Sigmoid colon (tissue), 7 donors: ENCODE results near the gene CUL4A. TPM values are rescaled to one million over a fixed set of nuclear protein-coding genes. Genes with fewer than 3 reads are reported as not detected.
"Not testable (repeated sequence)": the region's sequence is repeated elsewhere in the genome, so short reads cannot be mapped to it uniquely, and the experiment has no call there.

Source experiments
- DNase-seq: peaks from one replicate; pipeline ENCODE4 v3.0.0-alpha.2; 2019
- H3K27ac ChIP-seq, 4 donors: fragments of 200-600 bp; sonication (generic); one replicate each; pipeline ENCODE4 v1.5.1; 2016 to 2019; ENCODE audit warnings: mild to moderate bottlenecking in 1 of 4
- H3K27me3 ChIP-seq, 3 donors: fragments of 200-600 bp; sonication (generic); one replicate each; pipeline ENCODE4 v1.5.1; 2019; ENCODE audit warnings: mild to moderate bottlenecking in 1 of 3
- H3K36me3 ChIP-seq, 4 donors: fragments of 200-600 bp; sonication (generic); one replicate each; pipeline ENCODE4 v1.5.1; 2016 to 2019
- H3K4me1 ChIP-seq, 4 donors: fragments of 200-600 bp; sonication (generic); one replicate each; pipeline ENCODE4 v1.5.1; 2017 to 2019
- H3K4me3 ChIP-seq, 4 donors: fragments of 200-600 bp; sonication (generic); one replicate each; pipeline ENCODE4 v1.5.1; 2017 to 2019; ENCODE audit warnings: mild to moderate bottlenecking in 2 of 4, moderate library complexity in 1 of 4
- H3K9me3 ChIP-seq, 4 donors: fragments of 200-600 bp in 3 of 4; sonication (generic) in 3 of 4; one replicate each; pipeline versions ENCODE4 v1.5.1 to v1.6.1; 2013 to 2019
- EP300 ChIP-seq, 4 donors: sonication (generic); formaldehyde crosslinking; IDR thresholded peaks; one replicate each; pipeline ENCODE4 v1.6.1; 2017; ENCODE audit warnings: antibody characterized with exemption in 4 of 4
- POLR2A ChIP-seq, 2 donors: fragments of 450-650 bp; IDR thresholded peaks; one replicate each; pipeline ENCODE4 v1.6.1; 2016; ENCODE audit warnings: antibody characterized with exemption in 2 of 2, mild to moderate bottlenecking in 2 of 2, moderate library complexity in 2 of 2
- POLR2AphosphoS5 ChIP-seq, 4 donors: sonication (generic); formaldehyde crosslinking; IDR thresholded peaks; one replicate each; pipeline ENCODE4 v1.6.1; 2017; ENCODE audit warnings: antibody characterized with exemption in 4 of 4
- WGBS, 2 donors: extraction: QIAGEN DNeasy Blood & Tissue Kit; methylation state at CpG; one replicate each; pipeline ENCODE4 v1.1.7; 2013; 5-methylcytosine and 5-hydroxymethylcytosine counted together
- intact Hi-C: fragments of 100-400 bp; cut with DNase I; formaldehyde crosslinking; loops from one replicate; pipeline ENCODE4 v1.15.1; 2023
- polyA plus RNA-seq, 3 donors: library from polyadenylated mRNA; stranded (reverse); fragments of 200-250 nt; gene quantifications; one replicate each; pipeline ENCODE4 v1.2.3, GENCODE V29; 2013
- total RNA-seq, 4 donors: library from RNA; depleted of rRNA; stranded (reverse); fragments of >200 nt; gene quantifications; one replicate each; pipeline ENCODE4 v1.1.0, GENCODE V29; 2016
- TF ChIP-seq, protein P1 (sequence below), 4 experiments: fragments of 450-650 bp in 3 of 4; fragments of 200-600 bp in 1 of 4; IDR thresholded peaks; one replicate each; pipeline ENCODE4 v1.5.1; 2016 to 2019; ENCODE audit warnings: antibody characterized with exemption in 4 of 4, mild to moderate bottlenecking in 3 of 4, moderate library complexity in 2 of 4
- donor health status: healthy with polysubstance abuse.
- donor health status: Bipolar disorder and iron deficiency.
- donor health status: healthy.

CUL4A gene
- total and polyA plus RNA-seq, 7 donors, result 22.2 to 115 (median 72.6) TPM

GRCh38 chr13:113238536-113238935, 29.1 kb downstream of the CUL4A start:
- no peak overlapping the region for H3K4me3 ChIP-seq
- peaks cover 10 to 93% (median 35%) of the 10 kb centered on the region in 4 donors for H3K36me3 ChIP-seq
- DNase-seq, result no peak
- no peaks in the 10 kb centered on the region for H3K9me3 ChIP-seq
- no peaks in the 10 kb centered on the region for H3K4me1 ChIP-seq
- no peak for TF ChIP-seq POLR2AphosphoS5 (IDR thresholded peaks at IDR 0.05)
- TF ChIP-seq, protein P1, sequence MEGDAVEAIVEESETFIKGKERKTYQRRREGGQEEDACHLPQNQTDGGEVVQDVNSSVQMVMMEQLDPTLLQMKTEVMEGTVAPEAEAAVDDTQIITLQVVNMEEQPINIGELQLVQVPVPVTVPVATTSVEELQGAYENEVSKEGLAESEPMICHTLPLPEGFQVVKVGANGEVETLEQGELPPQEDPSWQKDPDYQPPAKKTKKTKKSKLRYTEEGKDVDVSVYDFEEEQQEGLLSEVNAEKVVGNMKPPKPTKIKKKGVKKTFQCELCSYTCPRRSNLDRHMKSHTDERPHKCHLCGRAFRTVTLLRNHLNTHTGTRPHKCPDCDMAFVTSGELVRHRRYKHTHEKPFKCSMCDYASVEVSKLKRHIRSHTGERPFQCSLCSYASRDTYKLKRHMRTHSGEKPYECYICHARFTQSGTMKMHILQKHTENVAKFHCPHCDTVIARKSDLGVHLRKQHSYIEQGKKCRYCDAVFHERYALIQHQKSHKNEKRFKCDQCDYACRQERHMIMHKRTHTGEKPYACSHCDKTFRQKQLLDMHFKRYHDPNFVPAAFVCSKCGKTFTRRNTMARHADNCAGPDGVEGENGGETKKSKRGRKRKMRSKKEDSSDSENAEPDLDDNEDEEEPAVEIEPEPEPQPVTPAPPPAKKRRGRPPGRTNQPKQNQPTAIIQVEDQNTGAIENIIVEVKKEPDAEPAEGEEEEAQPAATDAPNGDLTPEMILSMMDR (IDR thresholded peaks at IDR 0.05), result no peak
- no peak for TF ChIP-seq EP300 (IDR thresholded peaks at IDR 0.05)
- no peak for TF ChIP-seq POLR2A (IDR thresholded peaks at IDR 0.05)
- intact Hi-C loops, result no loop called here
- no peak overlapping the region for H3K27ac ChIP-seq
- H3K27me3 ChIP-seq, result no peaks in the 10 kb centered on the region
- 85 to 87% methylated on average over 4 of the region's 4 CpGs for WGBS, 2 donors

DNA sequence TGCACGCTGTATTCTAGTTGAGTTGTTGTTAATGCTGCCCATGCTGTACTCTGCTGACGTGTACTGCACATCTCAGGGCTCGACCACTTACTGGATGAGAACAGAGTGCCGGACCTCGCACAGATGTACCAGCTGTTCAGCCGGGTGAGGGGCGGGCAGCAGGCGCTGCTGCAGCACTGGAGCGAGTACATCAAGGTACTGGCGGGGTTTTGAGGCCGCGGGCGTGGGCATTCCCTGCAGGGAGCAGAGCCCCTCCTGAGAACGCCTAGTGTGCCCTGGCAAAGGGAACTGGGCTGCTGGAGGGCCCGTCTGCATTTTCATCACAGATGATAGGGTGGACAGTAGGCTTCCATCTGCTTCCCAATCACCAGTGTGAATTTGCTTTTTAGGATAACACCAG, 29.9 kb downstream of the CUL4A start:
- WGBS, 2 donors, result 92 to 93% methylated on average over 15 of the region's 15 CpGs
- H3K36me3 ChIP-seq, result peaks cover 14 to 93% (median 41%) of the 10 kb centered on the region in 4 donors

DNA sequence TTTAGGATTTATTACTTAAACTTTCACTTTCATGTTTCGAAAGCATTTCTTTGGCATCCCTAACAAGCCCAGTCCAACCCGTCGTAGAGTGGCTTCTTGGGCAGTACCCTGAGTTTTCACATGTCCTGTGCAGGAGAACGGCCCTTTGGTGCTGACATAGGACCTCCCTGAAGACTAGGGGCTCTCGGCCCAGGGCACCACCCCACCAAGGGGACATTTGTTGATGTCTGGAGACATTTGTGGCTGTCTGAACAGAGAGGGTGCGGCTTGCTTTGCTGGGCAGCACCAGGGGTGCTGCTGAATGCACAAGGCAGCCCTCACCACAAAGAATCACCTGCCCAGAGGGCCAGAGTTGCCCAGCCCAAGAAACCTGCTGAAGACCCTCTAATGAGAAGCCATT, 30.6 kb downstream of the CUL4A start:
- H3K4me1 ChIP-seq, result no peaks in the 10 kb centered on the region
- peaks cover 18 to 93% (median 43%) of the 10 kb centered on the region in 4 donors for H3K36me3 ChIP-seq
- H3K4me3 ChIP-seq, result no peak overlapping the region
- H3K27me3 ChIP-seq, result no peaks in the 10 kb centered on the region
- no peaks in the 10 kb centered on the region for H3K9me3 ChIP-seq
- TF ChIP-seq POLR2A (IDR thresholded peaks at IDR 0.05) (no peak), POLR2AphosphoS5 (IDR thresholded peaks at IDR 0.05) (no peak), EP300 (IDR thresholded peaks at IDR 0.05) (no peak)
- TF ChIP-seq, protein P1 (IDR thresholded peaks at IDR 0.05), result no peak
- no peak for DNase-seq
- intact Hi-C loops, result no loop called here
- 85 to 90% methylated on average over 6 of the region's 6 CpGs for WGBS, 2 donors
- no peak overlapping the region for H3K27ac ChIP-seq

More for the DNA sequence above, 29.9 kb downstream of the CUL4A start:
- H3K27ac ChIP-seq, result no peak overlapping the region
- H3K4me3 ChIP-seq, result no peak overlapping the region
- H3K4me1 ChIP-seq, result no peaks in the 10 kb centered on the region
- H3K9me3 ChIP-seq, result no peaks in the 10 kb centered on the region
- no peak for DNase-seq
- intact Hi-C loops, result no loop called here
- no peaks in the 10 kb centered on the region for H3K27me3 ChIP-seq
- TF ChIP-seq, protein P1 (IDR thresholded peaks at IDR 0.05), result no peak
- TF ChIP-seq POLR2AphosphoS5 (IDR thresholded peaks at IDR 0.05) (no peak), EP300 (IDR thresholded peaks at IDR 0.05) (no peak), POLR2A (IDR thresholded peaks at IDR 0.05) (no peak)

DNA sequence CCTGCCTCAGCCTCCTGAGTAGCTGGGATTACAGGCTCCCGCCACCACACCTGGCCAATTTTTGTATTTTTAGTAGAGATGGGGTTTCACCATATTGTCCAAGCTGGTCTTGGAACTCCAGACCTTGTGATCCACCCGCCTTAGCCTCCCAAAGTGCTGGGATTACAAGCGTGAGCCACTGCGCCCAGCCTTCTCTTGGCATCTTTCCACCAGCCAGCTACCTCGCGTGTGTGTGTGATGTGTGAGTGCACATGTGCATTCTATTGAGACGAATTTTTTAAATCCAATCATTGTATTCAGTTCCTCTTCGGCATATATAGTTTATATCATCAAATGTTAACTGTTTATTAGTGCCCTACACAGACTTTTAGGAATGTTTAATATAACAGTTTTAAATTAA, 32.2 kb downstream of the CUL4A start:
- DNase-seq, H3K4me1 ChIP-seq, H3K9me3 ChIP-seq, H3K27ac ChIP-seq, intact Hi-C loops, H3K4me3 ChIP-seq, H3K27me3 ChIP-seq: not testable (repeated sequence)
- 89 to 91% methylated on average over 8 of the region's 8 CpGs for WGBS, 2 donors
- H3K36me3 ChIP-seq, result peaks cover 28 to 97% (median 53%) of the 10 kb centered on the region in 4 donors

DNA sequence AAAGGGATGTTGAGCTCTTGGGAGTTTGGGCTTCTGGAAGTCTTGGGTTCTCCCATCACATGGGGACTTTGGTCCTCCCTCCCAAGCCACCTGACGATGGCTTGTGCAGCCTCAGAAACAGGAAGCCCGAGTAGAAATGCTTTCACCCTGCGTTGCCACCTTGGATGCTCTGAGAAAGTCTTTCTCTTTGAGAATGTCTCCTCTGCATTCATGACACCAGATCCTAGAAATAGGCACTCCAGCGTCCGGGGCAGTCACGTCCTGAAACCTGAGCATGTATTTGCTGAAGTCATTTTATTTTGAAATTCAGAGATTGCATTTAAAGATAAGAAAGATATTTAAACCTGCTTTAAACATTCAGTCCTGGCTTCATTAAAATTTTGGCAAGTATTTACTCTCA, 34.4 kb downstream of the CUL4A start:
- Histone ChIP-seq H3K36me3 (peaks cover 19 to 98% (median 60%) of the 10 kb centered on the region in 4 donors), H3K27me3 (no peaks in the 10 kb centered on the region), H3K4me1 (no peaks in the 10 kb centered on the region), H3K9me3 (no peaks in the 10 kb centered on the region), H3K4me3 (no peak overlapping the region), H3K27ac (no peak overlapping the region)
- DNase-seq, result no peak
- intact Hi-C loops, result no loop called here
- WGBS, 2 donors, result 83 to 85% methylated on average over 6 of the region's 6 CpGs
- TF ChIP-seq, protein P1 (IDR thresholded peaks at IDR 0.05), result no peak
- TF ChIP-seq POLR2AphosphoS5 (IDR thresholded peaks at IDR 0.05), result no peak
- TF ChIP-seq EP300 (IDR thresholded peaks at IDR 0.05), result no peak
- TF ChIP-seq POLR2A (IDR thresholded peaks at IDR 0.05), result no peak
